HG03039 (cell line): ENCODE measurements around the gene CLASRP.

Experiments
- ATAC-seq: cut with Tn5 transposase; IDR thresholded peaks from one replicate; pipeline ENCODE4 v1.9.1; 2021; ENCODE audit warnings: mild to moderate bottlenecking, moderate library complexity; ENCODE audit not compliant: unreplicated experiment

CLASRP gene

GRCh38 chr19:45079063-45079910, 40.4 kb downstream of the CLASRP start, which contains the start of gene GEMIN7:
Gene GEMIN7 (plus strand): TSS chr19:45079260. CDS start chr19:45090115, 10,855 bp downstream.
- no peak for ATAC-seq

GRCh38 chr19:45079911-45080370, 41.1 kb downstream of the CLASRP start:
- no peak for ATAC-seq

GRCh38 chr19:45082170-45082569, 43.3 kb downstream of the CLASRP start:
- ATAC-seq: no peak

- ATAC-seq: no peak
These were observed 47.6 kb downstream of the CLASRP start for GRCh38 chr19:45086480-45086879.

GRCh38 chr19:45087531-45087930, 48.7 kb downstream of the CLASRP start:
- ATAC-seq: no peak

- ATAC-seq: no peak
These were observed 51.2 kb downstream of the CLASRP start for GRCh38 chr19:45090034-45090433.

GRCh38 chr19:45090606-45091005, 51.8 kb downstream of the CLASRP start:
- ATAC-seq: no peak

- peak; percentile 60 for ATAC-seq
These were observed 52.4 kb downstream of the CLASRP start for GRCh38 chr19:45091031-45091923.

- peak; percentile 45 for ATAC-seq
These were observed 54.2 kb downstream of the CLASRP start, which contains the start of gene PPP1R37 for GRCh38 chr19:45092747-45093678. Gene PPP1R37 (plus strand): TSS chr19:45093179. CDS start chr19:45093326, 147 bp downstream.

GRCh38 chr19:45094137-45094536, 55.3 kb downstream of the CLASRP start:
- no peak for ATAC-seq

- ATAC-seq: no peak
These were observed 55.9 kb downstream of the CLASRP start for GRCh38 chr19:45094707-45095106.

- ATAC-seq: no peak
These were observed 56.9 kb downstream of the CLASRP start for GRCh38 chr19:45095496-45096413.

GRCh38 chr19:45096700-45097099, 57.9 kb downstream of the CLASRP start:
- ATAC-seq: no peak

- ATAC-seq: no peak
These were observed 58.6 kb downstream of the CLASRP start for GRCh38 chr19:45097450-45097775.

GRCh38 chr19:45097776-45098520, 59.1 kb downstream of the CLASRP start:
- ATAC-seq: no peak

GRCh38 chr19:45098521-45099466, 59.9 kb downstream of the CLASRP start:
- no peak for ATAC-seq

GRCh38 chr19:45099467-45100191, 60.8 kb downstream of the CLASRP start:
- no peak for ATAC-seq
